Caco-2 (cell line): ENCODE data around the gene DIP2A. TPM values are rescaled to one million over a fixed set of nuclear protein-coding genes. Genes with fewer than 3 reads are reported as not detected.

Source experiments
- BruUV-seq: library from RNA; stranded (reverse); fragments of 400-500 nt; replicated peaks from 2 replicates; lab custom pipeline; 2021; lab: Mats Ljungman, UMichigan
- CTCF ChIA-PET: fragments of 300-600 bp; sonication (Branson Sonifier 250); formaldehyde crosslinking; loops from one replicate; lab custom pipeline; 2022; ENCODE audit warnings: antibody characterized with exemption; lab: Charles Lee
- POLR2A ChIA-PET: fragments of 300-600 bp; sonication (Branson Sonifier 250); formaldehyde crosslinking; loops from one replicate; lab custom pipeline; 2022; ENCODE audit warnings: antibody characterized with exemption; lab: Charles Lee
- DNase-seq, 2 experiments: peaks; one replicate each; pipeline versions ENCODE4 v3.0.0 to v3.0.0-alpha.2; 2020 to 2022
- H3K27me3 ChIP-seq: replicated peaks from 2 replicates; pipeline ENCODE4 v1.6.0; 2011; ENCODE audit warnings: low read length; ENCODE audit not compliant: control insufficient read depth, insufficient read depth
- H3K36me3 ChIP-seq: 2 replicates; pipeline ENCODE4 v1.5.1; 2011; ENCODE audit warnings: low read length; ENCODE audit not compliant: control insufficient read depth, insufficient read depth
- H3K4me1 ChIP-seq: fragments of 250-450 bp; sonication (Bioruptor Pico); 2 replicates; pipeline ENCODE4 v1.5.1; 2020; ENCODE audit warnings: mild to moderate bottlenecking
- H3K4me3 ChIP-seq: 2 replicates; pipeline ENCODE4 v1.5.1; 2011; ENCODE audit warnings: low read depth, mild to moderate bottlenecking, control low read depth, low read length
- H3K9me3 ChIP-seq: fragments of 250-450 bp; sonication (Bioruptor Pico); 2 replicates; pipeline ENCODE4 v1.5.1; 2020; ENCODE audit warnings: mild to moderate bottlenecking, moderate library complexity
- H3K27ac Mint-ChIP-seq: one replicate; pipeline ENCODE4 v1.8.0; 2022; ENCODE audit warnings: mixed read lengths; ENCODE audit not compliant: unreplicated experiment
- H3K27me3 Mint-ChIP-seq: one replicate; pipeline ENCODE4 v1.8.0; 2022; ENCODE audit warnings: mixed read lengths; ENCODE audit not compliant: insufficient read depth, unreplicated experiment
- H3K36me3 Mint-ChIP-seq: one replicate; pipeline ENCODE4 v1.8.0; 2022; ENCODE audit warnings: mild to moderate bottlenecking, mixed read lengths; ENCODE audit not compliant: insufficient read depth, unreplicated experiment
- H3K4me1 Mint-ChIP-seq: one replicate; pipeline ENCODE4 v1.8.0; 2022; ENCODE audit warnings: low read depth, mixed read lengths; ENCODE audit not compliant: unreplicated experiment
- H3K4me3 Mint-ChIP-seq: one replicate; pipeline ENCODE4 v1.8.0; 2022; ENCODE audit warnings: mild to moderate bottlenecking, moderate library complexity, mixed read lengths; ENCODE audit not compliant: unreplicated experiment
- H3K9me3 Mint-ChIP-seq: one replicate; pipeline ENCODE4 v1.8.0; 2022; ENCODE audit warnings: mixed read lengths; ENCODE audit not compliant: unreplicated experiment
- CTCF ChIP-seq, 2 experiments: fragments of 200-600 bp in 1 of 2; IDR thresholded peaks; 1 replicate in 1 of 2; 2 replicates in 1 of 2; pipeline versions ENCODE4 v1.5.1 to v1.8.0; 2011 to 2022; ENCODE audit warnings: antibody characterized with exemption in 1 of 2, control low read depth in 1 of 2, inconsistent platforms in 1 of 2, low read depth in 1 of 2, low read length in 1 of 2, mild to moderate bottlenecking in 1 of 2, moderate library complexity in 1 of 2; ENCODE audit not compliant: insufficient read depth in 1 of 2, severe bottlenecking in 1 of 2, unreplicated experiment in 1 of 2
- intact Hi-C: fragments of 100-400 bp; cut with micrococcal nuclease; formaldehyde crosslinking; loops from one replicate; pipeline ENCODE4 v1.10.0; 2022; ENCODE audit not compliant: unreplicated experiment
- total RNA-seq: library from RNA; stranded (reverse); gene quantifications from 2 replicates; pipeline ENCODE4 v1.2.3, GENCODE V29; 2022

DIP2A gene
- total RNA-seq, 1 experiment from 2014 or later, result 44.6 TPM

- POLR2A ChIA-PET, result no interaction called here
- no peak overlapping the region for H3K27ac Mint-ChIP-seq
- peaks cover 23% of the 10 kb centered on the region for H3K36me3 Mint-ChIP-seq
Observed at GRCh38 chr21:46480466-46480865, 21.8 kb downstream of the DIP2A start.

GRCh38 chr21:46482225-46482845 is 23.6 kb downstream of the DIP2A start:
- no peak for TF ChIP-seq CTCF (IDR thresholded peaks at IDR 0.05; ENCODE audit: insufficient read depth in 1 of 2, low read depth in 1 of 2, low read length in 1 of 2, severe bottlenecking in 1 of 2, unreplicated experiment in 1 of 2)
- H3K4me1 ChIP-seq, result no peaks in the 10 kb centered on the region
- H3K36me3 ChIP-seq, result no peaks in the 10 kb centered on the region
- H3K4me1 Mint-ChIP-seq, result no peaks in the 10 kb centered on the region
- ChIA-PET POLR2A (no interaction called here), CTCF (no interaction called here)
- no peaks in the 10 kb centered on the region for H3K27me3 ChIP-seq
- no peaks in the 10 kb centered on the region for H3K9me3 Mint-ChIP-seq
- no peak overlapping the region for H3K4me3 Mint-ChIP-seq
- no TSS peak for BruUV-seq
- H3K27ac Mint-ChIP-seq, result no peak overlapping the region
- no peak overlapping the region for H3K4me3 ChIP-seq
- intact Hi-C loops, result no loop called here
- DNase-seq, result no peak
- H3K27me3 Mint-ChIP-seq, result no peaks in the 10 kb centered on the region
- H3K36me3 Mint-ChIP-seq, result peaks cover 19% of the 10 kb centered on the region
- H3K9me3 ChIP-seq, result no peaks in the 10 kb centered on the region

More at GRCh38 chr21:46480466-46480865, 21.8 kb downstream of the DIP2A start:
- H3K27me3 ChIP-seq, result no peaks in the 10 kb centered on the region
- no peaks in the 10 kb centered on the region for H3K36me3 ChIP-seq
- intact Hi-C loops, result no loop called here
- Mint-ChIP-seq H3K27me3 (no peaks in the 10 kb centered on the region), H3K9me3 (no peaks in the 10 kb centered on the region), H3K4me3 (no peak overlapping the region), H3K4me1 (peaks cover 6% of the 10 kb centered on the region)
- no peak for TF ChIP-seq CTCF (IDR thresholded peaks at IDR 0.05; ENCODE audit: insufficient read depth in 1 of 2, low read depth in 1 of 2, low read length in 1 of 2, severe bottlenecking in 1 of 2, unreplicated experiment in 1 of 2)
- no peak for DNase-seq
- no TSS peak for BruUV-seq
- H3K9me3 ChIP-seq, result no peaks in the 10 kb centered on the region
- H3K4me3 ChIP-seq, result no peak overlapping the region
- H3K4me1 ChIP-seq, result no peaks in the 10 kb centered on the region
- CTCF ChIA-PET, result interaction anchor here (0.6 kb wide), 1 partner anchor 155 kb away, joined by 6 read pairs; the partner anchor contains the start of gene PRMT2

GRCh38 chr21:46482846-46483231 is 24.1 kb downstream of the DIP2A start:
- Mint-ChIP-seq H3K9me3 (no peaks in the 10 kb centered on the region), H3K4me1 (no peaks in the 10 kb centered on the region), H3K27ac (no peak overlapping the region), H3K4me3 (no peak overlapping the region), H3K36me3 (peaks cover 14% of the 10 kb centered on the region), H3K27me3 (no peaks in the 10 kb centered on the region)
- BruUV-seq, result no TSS peak
- no peak for DNase-seq
- Histone ChIP-seq H3K4me3 (no peak overlapping the region), H3K9me3 (no peaks in the 10 kb centered on the region), H3K4me1 (no peaks in the 10 kb centered on the region), H3K36me3 (no peaks in the 10 kb centered on the region), H3K27me3 (no peaks in the 10 kb centered on the region)
- POLR2A ChIA-PET, result no interaction called here
- TF ChIP-seq CTCF (IDR thresholded peaks at IDR 0.05; ENCODE audit: insufficient read depth in 1 of 2, low read depth in 1 of 2, low read length in 1 of 2, severe bottlenecking in 1 of 2, unreplicated experiment in 1 of 2), result no peak
- CTCF ChIA-PET, result interaction anchor here (0.5 kb wide), 1 partner anchor 42 kb away, joined by 5 read pairs; no protein-coding TSS in a partner anchor
- intact Hi-C loops, result no loop called here
